ENCODE results near the gene SMIM35. TPM values are rescaled to one million over a fixed set of nuclear protein-coding genes. Genes with fewer than 3 reads are reported as not detected.

SMIM35 gene
- total and polyA plus RNA-seq, 2 donors (not counting 3 experiments of a cell fraction or from before 2014, with no cell fraction given): not detected

DNA sequence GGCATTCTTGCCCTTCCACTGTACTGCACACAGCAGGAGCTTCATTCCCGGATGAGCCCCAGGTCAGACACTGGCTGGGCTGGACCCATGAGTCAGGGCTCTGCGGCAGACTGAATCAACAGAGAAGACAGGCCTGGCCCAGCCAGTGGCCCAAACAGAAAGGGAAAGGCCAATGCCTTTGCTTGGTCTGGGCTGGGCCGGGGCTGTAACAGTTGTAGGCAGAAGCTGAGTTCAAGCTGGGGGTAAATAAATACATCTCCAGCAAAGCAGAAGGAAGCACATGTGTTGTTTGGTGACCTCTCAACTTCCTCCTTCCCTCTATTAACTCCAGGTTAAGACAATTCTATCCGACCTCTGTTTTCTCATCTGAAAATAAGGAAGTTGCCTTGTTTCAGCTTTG, 1.8 kb upstream of the SMIM35 start:
- Histone ChIP-seq H3K4me2 (ENCODE audit: insufficient read depth, low read length) (no peak overlapping the region), H3K4me1 (ENCODE audit: control insufficient read depth, extremely low read depth, insufficient read depth, low read length) (peaks cover 8% of the 10 kb centered on the region), H3K27ac (ENCODE audit: insufficient read depth, low read depth, low read length) (no peak overlapping the region), H3K9me3 (replicated peaks; ENCODE audit: control insufficient read depth, insufficient read depth, low read length) (no peaks in the 10 kb centered on the region), H2AFZ (ENCODE audit: low read depth, low read length) (no peak overlapping the region), H3K4me3 (replicated peaks in 1 of 3; ENCODE audit: insufficient read depth in 1 of 3, low read depth in 1 of 3, low read length in 3 of 3) (no peak overlapping the region), H3K36me3 (ENCODE audit: control insufficient read depth in 2 of 2, extremely low read depth in 1 of 2, insufficient read depth in 2 of 2, low read length in 2 of 2) (no peaks in the 10 kb centered on the region), H3K79me2 (ENCODE audit: control insufficient read depth, insufficient read depth, low read length) (no peaks in the 10 kb centered on the region), H3K9me1 (replicated peaks; ENCODE audit: control insufficient read depth, extremely low read depth, insufficient read depth, low read length) (no peaks in the 10 kb centered on the region), H3K9ac (replicated peaks; ENCODE audit: extremely low read depth, insufficient read depth, low read length) (no peak overlapping the region), H4K20me1 (replicated peaks; ENCODE audit: control insufficient read depth, extremely low read depth, insufficient read depth, low read length) (no peaks in the 10 kb centered on the region), H3K27me3 (ENCODE audit: control insufficient read depth in 2 of 2, insufficient read depth in 2 of 2, low read length in 2 of 2) (no peaks in the 10 kb centered on the region)
- no TSS peak for BruUV-seq (replicated peaks)
- intact Hi-C loops (cut with micrococcal nuclease) (no loop called here), dilution Hi-C loops (cut with MboI; ENCODE audit: extremely low pct_ligation_motif_present, low sequenced_read_pairs) (no loop called here)
- ChIA-PET CTCF (interaction anchor here (0.9 to 1.0 kb wide), 2 partner anchors 12 to 35 kb away, joined by 3 to 4 read pairs; partner anchors contain the start of gene TMPRSS4), POLR2A (no interaction called here)
- peak; percentile 75 for DNase-seq (ENCODE audit: low read depth, low spot score)
- peak; percentile 83 for FAIRE-seq
- TF ChIP-seq EZH2 (IDR thresholded peaks at IDR 0.05; ENCODE audit: borderline replicate concordance, low read depth, low read length, severe bottlenecking) (no peak), CTCF (IDR thresholded peaks at IDR 0.05; ENCODE audit: extremely low read depth in 1 of 2, insufficient read depth in 1 of 2, low read depth in 1 of 2, low read length in 2 of 2) (no peak), FOS (IDR thresholded peaks at IDR 0.05; ENCODE audit: borderline replicate concordance, insufficient read depth, low read length) (peak; percentile 8), POLR2AphosphoS5 (IDR thresholded peaks at IDR 0.05; ENCODE audit: insufficient read depth, low read depth, low read length) (peak; percentile 45), GATA2 (IDR thresholded peaks at IDR 0.05; ENCODE audit: insufficient read depth, insufficient read length, low read depth, low read length) (no peak), POLR2A (IDR thresholded peaks at IDR 0.05; ENCODE audit: low read depth, low read length) (no peak), MYC (IDR thresholded peaks at IDR 0.05; ENCODE audit: low read depth, low read length) (no peak), MAX (IDR thresholded peaks at IDR 0.05; ENCODE audit: insufficient read depth, insufficient read length) (no peak), JUN (IDR thresholded peaks at IDR 0.05; ENCODE audit: borderline replicate concordance, insufficient read depth, insufficient read length, low read depth) (no peak)

Data from endothelial cell of umbilical vein (primary cell).